NOMO-1 treated with dmso at 0.1 percent for 144 hours (cell line): Measurements from ENCODE around the gene NTRK3.

Experiments used
- DNase-seq: peaks from one replicate; lab custom pipeline; 2025; ENCODE audit not compliant: unreplicated experiment; lab: John Stamatoyannopoulos, UW

The NTRK3 gene

DNA sequence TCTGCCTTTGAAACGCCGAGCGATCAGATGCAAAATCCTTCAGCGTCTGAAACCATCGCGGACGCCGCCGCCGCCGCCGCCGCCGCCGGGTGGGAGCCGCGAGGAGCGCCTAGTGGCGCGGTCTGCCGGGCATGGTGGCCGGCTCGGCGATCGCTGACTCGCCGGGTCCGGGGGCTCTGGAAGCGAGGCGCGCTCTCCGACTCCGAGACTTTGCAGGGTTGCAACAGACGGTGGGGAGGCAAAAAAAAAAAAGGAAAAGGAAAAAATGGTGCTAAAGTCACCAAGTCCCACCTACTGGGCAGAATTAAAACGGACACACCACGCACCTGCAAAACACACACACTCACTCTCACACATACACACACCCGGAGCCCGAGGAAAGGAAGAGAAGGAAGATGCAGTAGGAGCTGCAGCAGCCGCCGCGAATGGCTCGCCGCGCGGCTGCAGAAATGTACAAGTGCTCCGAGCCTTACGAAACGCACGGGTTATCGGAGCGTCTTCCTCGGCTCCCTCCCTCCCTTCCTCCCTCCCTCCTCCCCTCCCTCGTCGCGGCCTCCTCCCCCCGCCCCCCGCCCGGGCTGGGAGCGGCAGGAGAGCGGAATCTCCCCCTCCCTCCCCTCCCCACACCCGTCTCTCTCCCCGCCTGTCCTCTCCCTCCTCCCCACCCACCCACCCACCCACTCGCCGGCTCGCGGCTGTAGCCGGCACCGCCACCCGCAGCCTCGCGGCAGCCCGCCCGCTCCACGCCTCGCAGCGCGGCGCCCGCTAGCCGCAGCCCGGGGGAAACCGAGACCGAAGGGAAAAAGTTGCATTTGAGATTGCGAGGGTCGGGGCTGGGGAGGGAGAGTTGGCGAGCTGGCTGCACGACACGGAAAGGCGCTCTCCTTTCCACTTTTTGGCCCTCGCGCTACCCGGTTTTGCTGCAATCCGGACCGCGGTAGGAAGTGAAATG, at the start of gene NTRK3:
TSS of gene NTRK3 (minus strand) at position 461 of the 952 bp plus-strand sequence. CDS start 586 bp downstream, outside the sequence.
- peak; percentile 7 for DNase-seq

DNA sequence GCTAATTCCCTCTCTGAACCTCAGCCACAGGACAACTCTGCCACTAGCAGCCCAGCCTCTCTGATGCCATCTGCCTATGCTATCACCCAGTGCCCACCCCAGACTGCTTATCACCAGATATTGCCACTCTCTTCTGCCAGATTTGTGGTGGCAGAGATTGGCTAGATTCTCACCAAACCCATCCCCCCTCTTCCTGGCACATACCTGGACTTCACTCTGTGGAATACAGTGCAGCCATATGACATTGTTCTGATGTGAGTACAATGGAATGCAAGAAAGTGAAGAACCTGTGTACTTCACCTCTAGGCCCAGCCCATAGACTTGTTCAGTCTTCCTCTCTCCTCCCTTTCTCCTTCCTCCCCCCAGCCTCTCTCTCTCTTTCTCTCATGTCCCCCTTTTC, 46.9 kb upstream of the NTRK3 start:
- DNase-seq = no peak

DNA sequence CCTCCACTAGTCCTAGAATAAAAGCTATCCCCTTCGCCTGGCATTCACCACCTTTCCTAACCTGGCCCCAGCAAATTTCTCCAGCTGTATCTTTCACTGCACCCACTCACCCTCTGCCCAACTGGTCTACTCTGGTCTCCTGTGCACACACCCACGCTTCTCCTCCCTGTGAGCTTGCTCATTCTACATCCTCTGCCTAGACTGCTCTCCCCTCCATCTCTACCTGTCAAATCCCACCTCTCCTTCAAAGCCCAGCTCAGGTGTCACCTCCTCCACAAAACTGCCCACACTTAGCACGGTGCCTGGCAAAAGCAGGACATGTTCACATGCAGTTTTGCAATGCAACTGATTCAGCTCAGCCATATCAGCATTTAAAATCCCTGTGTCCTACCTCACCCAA, 45.8 kb upstream of the NTRK3 start:
- no peak for DNase-seq

DNA sequence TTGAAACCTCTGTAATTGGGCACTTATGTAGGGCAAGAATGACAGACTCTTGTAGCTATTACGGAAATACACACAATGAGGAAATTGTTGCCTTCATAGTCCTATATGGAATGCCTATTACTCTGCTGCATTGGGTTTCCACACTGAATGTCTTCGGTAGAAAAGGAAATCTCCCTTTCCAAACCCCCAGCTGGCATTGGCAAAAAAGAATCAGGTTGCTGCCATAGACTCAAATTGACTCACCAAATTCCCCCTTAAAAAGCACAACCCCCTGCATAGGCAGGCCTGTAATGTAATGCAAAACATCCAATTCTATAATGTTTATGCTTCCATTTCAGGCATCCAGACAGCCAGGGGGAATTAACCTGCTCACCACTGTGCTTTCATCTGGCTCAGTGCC, 44.8 kb upstream of the NTRK3 start:
- DNase-seq = no peak

DNA sequence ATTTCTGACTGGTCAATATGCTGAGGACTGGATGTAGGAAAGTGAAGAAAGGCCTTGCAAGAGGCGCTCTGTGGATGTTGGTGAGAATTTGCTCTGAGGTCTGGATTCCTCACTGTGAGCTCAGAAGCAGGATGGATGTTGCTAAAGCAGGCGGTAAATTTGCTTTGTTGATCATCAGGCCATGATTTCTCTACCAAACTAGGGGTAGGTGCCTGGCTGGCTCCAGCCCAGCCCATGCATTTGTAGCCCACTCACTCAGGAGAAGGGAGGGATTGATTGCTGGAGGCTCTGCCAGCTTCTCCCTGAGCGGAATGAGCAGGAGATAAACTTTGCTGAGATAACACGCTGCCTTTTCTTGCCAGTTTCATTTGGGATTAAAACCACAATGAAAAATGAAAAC, 44.3 kb upstream of the NTRK3 start:
- no peak for DNase-seq

DNA sequence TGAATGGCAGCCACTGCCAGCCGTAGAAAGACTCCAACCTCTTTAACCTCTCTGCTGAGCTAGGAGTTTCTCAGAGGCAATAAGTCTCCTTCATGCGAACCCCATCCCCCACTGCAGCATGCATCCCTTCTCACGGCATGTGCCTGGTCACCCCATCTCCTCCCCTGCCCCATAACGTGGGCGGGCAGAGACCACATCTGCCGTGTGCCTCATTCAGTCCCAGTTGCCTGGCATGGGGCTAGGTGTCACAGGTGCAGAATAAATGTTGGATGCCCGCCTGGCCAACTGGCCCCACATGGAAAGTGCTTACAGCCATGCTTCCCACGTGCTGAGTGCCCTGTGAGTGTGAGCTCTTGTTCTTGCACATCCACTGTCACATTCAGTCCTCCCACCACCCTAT, 43.5 kb upstream of the NTRK3 start:
- DNase-seq = no peak

DNA sequence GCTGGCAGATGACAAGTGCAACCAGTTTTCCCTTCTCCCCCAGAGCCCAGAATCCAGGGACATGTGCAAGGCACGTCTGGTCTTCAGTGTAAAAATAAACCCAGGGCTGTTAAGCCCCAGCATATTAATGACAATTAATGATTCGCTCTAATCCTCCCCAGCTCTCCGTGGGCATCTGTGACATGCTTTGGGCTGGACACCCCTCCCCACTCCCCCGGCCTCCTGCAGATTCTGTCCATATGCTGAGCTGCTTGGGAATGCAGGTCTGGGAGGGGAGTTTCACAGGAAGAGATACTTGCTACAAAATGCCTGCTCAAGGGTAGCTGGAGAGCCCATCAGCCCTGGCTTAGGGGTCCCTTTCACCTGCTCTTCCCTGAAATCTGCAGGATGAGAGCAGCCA, 43.0 kb upstream of the NTRK3 start:
- DNase-seq = no peak

DNA sequence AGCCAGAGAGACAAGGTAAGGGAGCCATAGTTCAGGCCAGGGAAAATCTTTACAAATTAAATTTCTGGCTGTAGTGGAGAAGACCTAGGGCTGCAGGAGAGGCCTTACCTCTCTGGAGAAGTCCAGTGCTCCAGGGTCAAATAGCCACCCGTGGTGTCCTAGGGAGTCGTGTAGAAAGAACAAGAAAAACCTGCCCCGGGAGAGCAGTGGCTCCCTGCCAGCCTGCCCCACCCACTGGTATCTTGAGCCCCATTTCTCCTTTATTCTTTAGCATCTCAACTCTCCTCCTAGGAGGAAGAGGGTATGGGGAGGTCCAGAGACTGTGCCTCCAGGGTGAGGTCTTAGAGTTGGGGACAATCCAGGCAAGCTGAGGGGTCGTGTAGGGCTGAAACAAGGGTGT, 32.1 kb upstream of the NTRK3 start:
- DNase-seq = no peak

DNA sequence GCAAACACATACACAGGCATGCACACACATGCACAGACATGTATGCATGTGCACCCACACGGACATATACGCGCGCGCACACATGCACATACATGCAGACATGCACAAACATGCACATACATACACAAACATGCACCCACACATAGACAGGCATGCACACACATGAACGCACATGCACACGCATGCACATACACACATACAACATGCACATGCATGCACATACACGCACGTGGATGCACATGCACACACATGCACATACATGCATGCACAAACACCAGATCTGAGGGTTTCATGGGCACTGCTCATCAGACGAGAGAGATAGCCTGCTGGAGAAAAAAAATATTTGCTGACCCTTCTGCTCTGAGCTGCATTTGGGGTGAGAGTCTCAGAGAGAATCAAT, 31.7 kb upstream of the NTRK3 start:
- DNase-seq = no peak

DNA sequence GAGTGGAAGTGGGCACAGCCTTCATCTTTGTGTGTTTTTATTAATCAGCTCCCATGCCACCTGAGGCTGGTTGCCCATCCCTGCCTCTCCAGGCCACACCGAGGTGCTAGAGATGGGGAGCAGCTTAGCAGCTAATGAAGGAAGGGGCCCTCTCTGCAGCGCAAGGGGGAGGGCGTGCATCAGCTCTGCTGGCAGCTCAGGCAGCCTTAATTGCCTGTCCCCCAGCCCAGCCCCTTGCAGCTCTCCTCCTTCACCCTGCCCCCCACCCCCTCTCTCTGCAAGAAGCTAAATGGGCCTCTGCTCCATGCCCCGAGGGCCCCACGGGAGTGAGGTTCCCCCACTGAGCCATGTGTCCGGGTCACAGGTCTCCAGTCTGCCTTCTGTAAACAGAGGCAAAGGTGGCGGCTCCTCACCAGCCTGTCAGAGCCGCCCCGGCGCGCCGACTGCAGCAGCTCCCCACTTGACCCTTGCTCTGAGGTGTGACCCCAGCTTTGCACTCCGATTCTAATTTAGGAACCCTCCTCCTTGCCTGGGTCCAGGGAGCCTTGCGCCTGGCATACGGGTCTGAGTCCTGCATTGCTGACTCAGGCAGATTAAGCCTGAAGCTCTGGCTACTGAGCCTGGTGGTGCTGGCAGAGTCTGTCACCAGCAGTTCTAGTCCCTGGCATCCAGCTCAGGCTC, 27.9 kb upstream of the NTRK3 start:
- DNase-seq = no peak

DNA sequence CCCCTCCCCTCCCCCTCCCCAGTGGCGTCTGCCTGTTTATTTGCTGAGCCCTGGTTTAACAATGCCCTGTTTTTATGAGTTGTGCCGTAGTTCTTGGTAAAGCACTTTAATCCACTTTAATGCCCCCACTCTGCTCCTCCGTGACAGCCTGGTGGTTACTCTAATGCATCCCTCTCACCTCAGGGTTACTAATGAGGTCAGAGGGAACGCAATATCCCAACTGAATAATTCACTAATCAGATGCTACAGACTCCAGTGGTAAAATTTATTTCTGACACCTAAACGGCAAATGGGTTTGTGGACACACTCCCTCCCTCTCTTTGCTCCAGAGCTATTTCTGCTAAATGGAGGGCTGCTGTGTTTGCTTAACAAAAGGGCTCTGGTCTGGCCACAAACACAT, 26.1 kb upstream of the NTRK3 start:
- DNase-seq = no peak

DNA sequence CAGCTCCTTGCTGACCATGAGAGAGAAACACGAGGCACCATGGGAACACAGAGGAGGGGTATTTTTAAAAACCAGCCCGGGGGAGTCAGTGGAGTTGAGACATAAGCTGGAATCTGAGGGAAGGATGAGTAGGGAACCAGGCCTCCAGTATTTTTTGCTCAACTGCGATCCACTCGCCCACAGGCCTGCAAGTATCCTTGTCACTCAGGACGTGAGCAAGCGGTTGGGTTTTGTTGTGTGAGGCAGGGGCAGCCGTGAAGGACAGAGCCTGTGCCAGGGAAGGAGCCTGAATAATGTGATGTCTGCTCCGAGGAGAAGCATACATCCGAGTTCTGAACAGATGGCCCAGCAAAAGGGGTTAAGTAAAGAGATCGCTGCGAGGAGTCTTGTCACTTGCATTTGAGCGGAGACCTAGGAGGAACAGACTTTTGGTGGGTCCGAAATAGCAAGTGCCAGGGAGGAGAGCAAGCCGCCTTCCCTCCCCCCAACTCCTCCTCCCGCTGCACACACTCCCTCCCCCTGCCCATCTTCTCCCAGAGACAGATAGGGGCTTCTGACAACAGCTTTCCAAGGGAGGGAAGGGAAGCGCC, 20.4 kb upstream of the NTRK3 start:
- DNase-seq = no peak

DNA sequence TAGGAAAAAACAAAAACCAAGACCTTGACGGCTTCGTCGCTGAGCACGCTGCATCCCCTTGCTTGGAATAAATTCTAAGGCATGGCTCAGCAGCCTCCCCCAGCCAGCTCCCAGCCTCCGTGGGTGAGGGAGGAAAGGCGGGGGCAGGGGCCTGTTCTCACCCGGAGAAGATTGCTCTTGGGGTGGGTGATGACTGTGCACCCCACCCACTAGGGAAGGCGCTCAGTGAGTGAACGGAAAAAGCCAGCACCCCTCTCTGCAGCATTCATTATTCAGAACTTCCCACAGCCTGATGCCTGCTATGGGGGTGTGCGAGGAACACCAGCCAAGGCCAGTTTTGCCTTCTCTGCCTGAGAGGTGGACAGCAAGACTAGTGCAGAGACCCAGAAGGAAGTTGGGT, 19.3 kb upstream of the NTRK3 start:
- DNase-seq = no peak

DNA sequence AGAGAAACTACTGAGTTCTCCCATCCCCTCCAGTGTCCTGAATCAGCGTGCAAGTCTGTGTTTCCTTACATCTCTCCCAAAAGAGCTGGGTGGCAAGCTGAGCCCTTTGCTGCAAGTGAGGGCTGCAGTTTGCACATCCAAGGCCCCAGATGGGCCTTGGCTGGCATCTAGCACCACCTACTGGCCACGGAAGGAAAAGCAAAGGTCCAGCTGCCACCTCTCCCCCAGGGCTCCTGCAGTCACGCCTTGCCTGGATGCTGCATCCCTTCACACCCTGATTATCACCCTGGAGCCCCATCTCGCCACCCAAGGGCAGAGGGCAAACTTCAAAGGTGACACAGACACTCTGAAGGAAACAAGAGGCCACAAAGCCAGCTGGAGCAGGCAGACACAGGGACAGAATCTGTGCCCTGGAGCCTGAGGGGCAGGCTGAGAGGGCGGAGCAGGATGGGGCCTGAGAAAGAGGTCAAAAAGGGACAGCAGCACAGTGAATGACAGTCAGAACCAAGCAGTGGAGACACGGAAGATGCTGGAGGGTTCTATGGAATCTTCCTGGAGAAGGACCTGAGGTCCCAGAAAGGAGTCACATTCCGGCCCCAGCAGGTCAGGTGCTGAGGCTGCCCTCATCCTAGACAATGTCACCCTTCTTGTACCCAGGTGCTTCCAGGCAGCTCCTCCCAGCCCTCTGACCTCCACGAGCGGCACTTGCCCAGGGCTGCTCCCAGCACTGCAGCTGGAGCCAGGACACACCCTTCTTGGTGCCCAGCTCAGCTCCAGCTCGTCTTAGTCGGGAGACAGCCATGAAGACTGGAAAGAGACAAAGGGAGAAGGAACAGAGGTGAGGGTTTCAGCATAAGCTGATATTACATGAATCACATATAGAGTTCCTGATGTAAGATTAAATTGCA, 18.3 kb upstream of the NTRK3 start:
- DNase-seq = peak; percentile 0

DNA sequence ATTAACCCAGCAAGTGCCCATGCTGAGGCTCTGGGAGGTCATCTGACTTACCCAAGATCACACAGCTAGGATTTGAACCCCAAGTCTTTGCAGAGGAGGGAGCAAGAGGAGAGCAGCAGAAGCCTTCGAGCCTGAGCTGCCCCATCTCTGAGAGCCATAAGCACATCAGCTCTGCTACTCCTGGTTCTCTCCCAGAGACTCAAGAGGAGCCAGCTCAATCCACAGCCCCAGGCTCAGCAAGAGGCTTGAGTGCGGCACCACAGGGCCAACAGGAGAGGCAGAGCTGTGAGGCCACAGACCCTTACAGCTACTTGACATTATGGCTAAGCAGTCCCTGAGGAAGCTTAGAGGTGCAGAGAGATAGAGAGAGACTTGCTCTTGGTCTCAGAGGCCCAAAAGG, 15.9 kb upstream of the NTRK3 start:
- no peak for DNase-seq

DNA sequence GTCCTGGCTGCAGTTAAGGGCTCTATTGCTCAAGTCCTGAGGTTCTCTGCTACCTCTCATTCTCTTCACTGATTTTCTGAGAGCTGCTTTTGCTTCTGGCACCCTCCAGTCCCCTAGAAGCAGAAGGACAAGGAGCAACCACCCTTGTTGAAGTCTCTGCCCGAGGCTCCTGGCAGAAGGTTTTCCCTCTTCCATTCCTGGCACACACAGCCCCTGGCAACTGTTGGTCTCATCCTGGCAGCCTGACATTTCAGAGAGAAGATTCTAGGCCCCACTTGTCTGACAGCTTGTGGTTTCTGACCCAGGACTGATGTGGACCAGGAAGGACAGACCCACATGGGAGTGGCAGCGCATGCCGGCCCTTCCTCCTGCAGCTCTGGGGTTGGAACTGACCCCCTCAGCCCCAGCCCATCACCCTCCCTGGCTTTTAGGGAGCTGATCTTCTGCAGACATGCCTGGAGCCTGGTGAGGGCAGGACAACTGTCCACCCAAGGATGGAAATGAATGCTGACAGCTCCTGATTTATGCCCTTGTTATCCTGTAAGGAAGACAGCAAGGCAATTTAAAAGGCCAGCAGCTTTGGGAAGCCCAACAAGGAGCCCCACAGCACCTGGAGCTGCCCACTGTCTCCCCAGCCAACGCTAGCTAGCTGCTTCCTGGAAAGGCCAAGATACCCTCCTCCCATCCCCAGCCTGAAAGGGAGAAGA, 13.0 kb upstream of the NTRK3 start:
- no peak for DNase-seq

DNA sequence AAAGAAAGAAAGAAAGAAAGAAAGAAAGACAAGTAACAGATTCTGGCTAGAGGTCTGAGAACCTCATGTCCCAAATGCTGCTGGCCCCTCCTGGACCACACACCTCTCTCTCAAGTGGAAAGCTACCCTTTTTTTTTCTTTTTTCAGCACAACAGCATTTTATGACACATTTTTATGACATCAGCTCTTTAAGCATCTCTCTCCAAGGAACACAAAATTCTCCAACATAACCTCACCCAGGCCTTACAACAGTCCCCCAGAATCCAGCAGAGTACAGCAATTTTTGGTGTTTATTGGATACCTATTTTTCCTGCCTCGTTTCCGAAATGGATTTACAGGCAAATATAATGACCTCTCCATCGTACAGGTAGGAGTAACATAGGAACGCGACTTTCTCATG, 11.2 kb upstream of the NTRK3 start:
- no peak for DNase-seq

DNA sequence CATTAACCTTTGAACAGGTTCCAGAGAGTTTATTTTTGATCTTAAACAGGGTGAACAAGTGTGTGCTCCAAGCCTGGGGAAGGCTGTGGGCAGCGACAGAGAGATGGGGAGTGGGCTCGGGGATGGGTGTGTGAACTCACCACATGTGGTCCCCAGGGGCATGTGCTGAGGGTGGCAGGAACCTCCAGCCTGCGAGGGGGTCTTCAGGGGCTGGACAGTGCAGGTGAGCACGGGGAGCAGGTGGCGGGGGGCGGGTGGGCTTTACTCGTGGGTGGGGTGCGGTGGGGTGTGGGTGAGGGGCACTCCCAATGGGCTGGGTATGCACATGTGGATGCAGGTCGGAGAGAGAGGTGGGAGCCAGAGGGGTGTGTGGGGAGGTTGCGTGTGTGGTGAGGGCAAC, 9.6 kb upstream of the NTRK3 start:
- no peak for DNase-seq

DNA sequence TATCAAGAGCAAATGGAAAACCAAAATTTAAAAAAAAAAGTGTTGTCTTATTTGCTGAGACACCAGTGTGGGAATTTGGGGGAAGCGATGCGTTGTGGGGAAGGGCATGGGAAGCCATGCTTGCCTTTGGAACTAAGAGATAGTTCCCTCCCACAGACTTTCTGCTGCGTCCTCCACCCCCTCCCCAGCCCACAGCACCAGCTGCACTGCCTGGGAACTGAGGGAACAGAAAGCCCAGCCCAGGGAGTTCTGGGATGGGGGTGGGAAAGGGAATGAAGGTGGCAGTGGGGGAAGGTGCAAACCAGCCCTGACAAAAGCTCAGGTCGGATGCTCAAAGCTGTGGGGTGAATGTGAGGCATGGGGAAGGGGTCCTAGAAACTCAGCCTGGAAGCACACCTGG, 8.1 kb upstream of the NTRK3 start:
- DNase-seq = no peak

DNA sequence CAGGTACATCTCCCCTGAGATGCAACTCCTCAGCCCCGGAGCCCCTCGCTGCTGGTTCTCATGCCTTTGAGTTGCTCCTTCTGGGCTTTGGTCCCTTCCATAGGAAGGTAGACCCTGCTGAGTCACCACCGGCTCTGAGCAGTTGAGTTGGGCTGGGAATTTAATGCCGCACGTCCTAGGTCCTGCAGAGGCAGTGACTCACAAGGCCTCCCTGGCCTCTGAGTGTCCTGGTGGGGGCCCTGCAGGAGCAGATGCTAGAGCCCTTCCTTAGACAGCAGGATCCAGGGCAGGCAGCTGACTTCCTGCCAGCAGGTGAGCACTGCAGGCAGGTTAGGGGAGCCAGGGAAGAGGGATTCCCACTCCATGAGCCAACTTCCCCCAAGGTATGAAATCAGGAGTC, 5.5 kb upstream of the NTRK3 start:
- DNase-seq = no peak
